GM12878 (cell line): ENCODE results near the gene PEX1. TPM values are rescaled to one million over a fixed set of nuclear protein-coding genes. Genes with fewer than 3 reads are reported as not detected.

Experiments used
- ATAC-seq: fragments of 200-7000 bp; cut with Tn5 transposase; 3 replicates; pipeline ENCODE4 v1.9.1; 2020; ENCODE audit warnings: mild to moderate bottlenecking, moderate library complexity
- BruUV-seq: library from RNA; stranded (reverse); fragments of 400-500 nt; replicated peaks from 2 replicates; lab custom pipeline; 2021; lab: Mats Ljungman, UMichigan
- CTCF ChIA-PET: fragments of 300-600 bp; sonication (Branson Sonifier 250); formaldehyde crosslinking; extraction: SDS; loops from one replicate; lab custom pipeline; 2021; ENCODE audit warnings: inconsistent platforms; lab: Yijun Ruan, JAX
- POLR2A ChIA-PET: fragments of 350-600 bp; formaldehyde crosslinking; extraction: SDS; loops from one replicate; lab custom pipeline; 2021; ENCODE audit warnings: inconsistent platforms; lab: Charles Lee
- RAD21 ChIA-PET: fragments of 300-600 bp; sonication (Branson Sonifier 250); formaldehyde crosslinking; loops from one replicate; lab custom pipeline; 2023; ENCODE audit warnings: antibody characterized with exemption; ENCODE audit not compliant: unreplicated experiment; lab: Charles Lee
- SMC1A ChIA-PET: fragments of 300-600 bp; sonication (Branson Sonifier 250); formaldehyde crosslinking; loops from one replicate; lab custom pipeline; 2023; ENCODE audit not compliant: unreplicated experiment, uncharacterized antibody; lab: Charles Lee
- DNase-seq: peaks from one replicate; pipeline ENCODE4 v3.0.0-alpha.2; 2011; ENCODE audit warnings: low read depth, low spot score
- FAIRE-seq: peaks from 3 replicates; lab custom pipeline; 2011; peaks lifted over from hg19 to GRCh38; lab: Jason Lieb, UNC
- H2AFZ ChIP-seq: 2 replicates; pipeline ENCODE4 v1.6.0; 2011; ENCODE audit warnings: low read depth, low read length, control low read depth; ENCODE audit not compliant: control insufficient read depth
- H3K27ac ChIP-seq: 2 replicates; pipeline ENCODE4 v1.5.1; 2011; ENCODE audit warnings: control low read depth; ENCODE audit not compliant: control insufficient read depth, insufficient read depth
- H3K27me3 ChIP-seq, 2 experiments: replicated peaks in 1 of 2; 2 replicates each; pipeline versions ENCODE4 v1.6.0 to v1.6.1; 2011; ENCODE audit warnings: low read length in 1 of 2; ENCODE audit not compliant: control insufficient read depth in 2 of 2, insufficient read depth in 2 of 2
- H3K36me3 ChIP-seq, 2 experiments: 2 replicates each; pipeline ENCODE4 v1.5.1; 2011; ENCODE audit warnings: low read length in 1 of 2; ENCODE audit not compliant: control insufficient read depth in 2 of 2, insufficient read depth in 2 of 2
- H3K4me1 ChIP-seq: 2 replicates; pipeline ENCODE4 v1.6.1; 2011; ENCODE audit warnings: mild to moderate bottlenecking, low read length, moderate library complexity, mixed read lengths; ENCODE audit not compliant: control insufficient read depth, insufficient read depth
- H3K4me2 ChIP-seq: 2 replicates; pipeline ENCODE4 v1.6.0; 2011; ENCODE audit warnings: control low read depth; ENCODE audit not compliant: control insufficient read depth, insufficient read depth
- H3K4me3 ChIP-seq: fragments of 200-600 bp; sonication (generic); 2 replicates; pipeline ENCODE4 v1.5.1; 2016
- H3K79me2 ChIP-seq: 2 replicates; pipeline ENCODE4 v1.6.0; 2011; ENCODE audit warnings: low read length; ENCODE audit not compliant: control insufficient read depth, insufficient read depth
- H3K9ac ChIP-seq: 2 replicates; pipeline ENCODE4 v1.8.0; 2011; ENCODE audit warnings: low read length, control low read depth, mixed read lengths; ENCODE audit not compliant: control insufficient read depth, insufficient read depth
- H3K9me3 ChIP-seq: replicated peaks from 3 replicates; pipeline ENCODE4 v1.5.1; 2011; ENCODE audit warnings: mild to moderate bottlenecking, low read length; ENCODE audit not compliant: control insufficient read depth, insufficient read depth
- H4K20me1 ChIP-seq: 2 replicates; pipeline ENCODE4 v1.6.0; 2011; ENCODE audit not compliant: control insufficient read depth, insufficient read depth
- ATF3 ChIP-seq: IDR thresholded peaks from 2 replicates; pipeline ENCODE4 v1.6.1; 2011; ENCODE audit warnings: low read depth, mild to moderate bottlenecking, low read length, moderate library complexity, borderline replicate concordance; ENCODE audit errors: extremely low read depth
- BCL3 ChIP-seq: IDR thresholded peaks from 2 replicates; pipeline ENCODE4 v1.6.1; 2011; ENCODE audit warnings: borderline replicate concordance, low read depth, mild to moderate bottlenecking, moderate library complexity, low read length; ENCODE audit not compliant: insufficient read depth, poor library complexity, severe bottlenecking
- CREM ChIP-seq: IDR thresholded peaks from 2 replicates; pipeline ENCODE4 v1.6.1; 2014; ENCODE audit warnings: antibody characterized with exemption, low read depth
- CTCF ChIP-seq, 3 experiments: IDR thresholded peaks in 2 of 3; conservative IDR thresholded peaks in 1 of 3; 2 replicates each; pipeline ENCODE4 v1.5.1; 2011; ENCODE audit warnings: low read depth in 3 of 3, low read length in 3 of 3, mild to moderate bottlenecking in 3 of 3, control low read depth in 2 of 3, moderate library complexity in 2 of 3, inconsistent platforms in 1 of 3, mixed read lengths in 1 of 3; ENCODE audit not compliant: control insufficient read depth in 2 of 3, insufficient read depth in 1 of 3; ENCODE audit errors: extremely low read depth in 1 of 3
- ESRRA ChIP-seq: IDR thresholded peaks from 2 replicates; pipeline ENCODE4 v1.6.1; 2012; ENCODE audit warnings: mild to moderate bottlenecking, low read length, improper control_type of control experiment
- HCFC1 ChIP-seq: fragments of 150-350 bp; IDR thresholded peaks from 2 replicates; pipeline ENCODE4 v1.6.1; 2014; ENCODE audit warnings: low read length
- MTA2 ChIP-seq: fragments of 450-650 bp; IDR thresholded peaks from 2 replicates; pipeline ENCODE4 v1.6.1; 2016; ENCODE audit warnings: low read depth, mild to moderate bottlenecking, moderate library complexity
- MTA3 ChIP-seq: IDR thresholded peaks from 2 replicates; pipeline ENCODE4 v1.6.1; 2012; ENCODE audit warnings: low read length, inconsistent platforms, borderline replicate concordance
- MXI1 ChIP-seq: fragments of 150-350 bp; IDR thresholded peaks from 2 replicates; pipeline ENCODE4 v1.6.1; 2011; ENCODE audit warnings: low read depth, mild to moderate bottlenecking, inconsistent platforms, low read length, improper control_type of control experiment
- RAD51 ChIP-seq: fragments of 450-650 bp; IDR thresholded peaks from 2 replicates; pipeline ENCODE4 v1.6.1; 2016; ENCODE audit warnings: moderate library complexity, mild to moderate bottlenecking, inconsistent platforms
- RFX5 ChIP-seq: IDR thresholded peaks from 2 replicates; pipeline ENCODE4 v1.6.1; 2011; ENCODE audit warnings: low read depth, low read length, improper control_type of control experiment
- SKIL ChIP-seq: fragments of 450-650 bp; IDR thresholded peaks from 2 replicates; pipeline ENCODE4 v1.6.1; 2017; ENCODE audit warnings: mild to moderate bottlenecking, low read depth, inconsistent platforms; ENCODE audit not compliant: poor library complexity, severe bottlenecking
- SMAD5 ChIP-seq: IDR thresholded peaks from 2 replicates; pipeline ENCODE4 v1.6.1; 2016; ENCODE audit warnings: antibody characterized with exemption, low read depth
- STAT3 ChIP-seq: IDR thresholded peaks from 2 replicates; pipeline ENCODE4 v1.6.1; 2011; ENCODE audit warnings: low read depth, low read length, improper control_type of control experiment
- TCF3 ChIP-seq: IDR thresholded peaks from 2 replicates; pipeline ENCODE4 v1.6.1; 2012; ENCODE audit warnings: low read depth, mild to moderate bottlenecking, low read length, borderline replicate concordance; ENCODE audit not compliant: insufficient read depth
- ZBTB33 ChIP-seq: fragments of 450-650 bp; IDR thresholded peaks from 2 replicates; pipeline ENCODE4 v1.6.1; 2017; ENCODE audit warnings: mild to moderate bottlenecking
- ZNF24 ChIP-seq: fragments of 450-650 bp; IDR thresholded peaks from 2 replicates; pipeline ENCODE4 v1.6.1; 2017; ENCODE audit warnings: antibody characterized with exemption, mild to moderate bottlenecking
- WGBS: methylation state at CpG from one replicate; pipeline ENCODE4 v1.1.6; 2016; ENCODE audit warnings: low lambda C conversion rate; ENCODE audit not compliant: insufficient replicate concordance, insufficient coverage; ENCODE audit errors: missing lambda C conversion rate; 5-methylcytosine and 5-hydroxymethylcytosine counted together
- in situ Hi-C: fragments of 300-500 bp; cut with MboI; formaldehyde crosslinking; loops from 9 replicates; pipeline ENCODE4 v1.14.3; 2018; ENCODE audit warnings: mixed read lengths
- intact Hi-C: fragments of 100-400 bp; cut with micrococcal nuclease; formaldehyde crosslinking; loops from one replicate; pipeline ENCODE4 v1.14.2; 2022; ENCODE audit not compliant: unreplicated experiment
- polyA plus RNA-seq, 11 experiments: library from polyadenylated mRNA; depleted of rRNA in 4 of 11; unstranded in 6 of 11; stranded (reverse) in 5 of 11; fragments of >200 nt; fragmentation: Nextera tagmentation in 4 of 11; fragmentation: Illumina TruSeq in 1 of 11; extraction: Ambion mirVana in 4 of 11; extraction: Trizol in 1 of 11; gene quantifications; 1 replicate in 1 of 11; 2 replicates in 10 of 11; pipeline versions ENCODE4 v1.2.1 to v1.2.3, GENCODE V29; 2011 to 2016; ENCODE audit warnings: inconsistent platforms in 2 of 11, missing spikeins in 2 of 11, low read depth in 1 of 11
- total RNA-seq, 4 experiments: library from RNA; depleted of rRNA in 3 of 4; stranded (reverse); fragments of >200 nt in 3 of 4; fragmentation: Illumina TruSeq in 1 of 4; extraction: Trizol in 1 of 4; gene quantifications; 2 replicates each; pipeline versions ENCODE4 v1.2.1 to v1.2.3, GENCODE V29; 2013 to 2021

The PEX1 gene
- total and polyA plus RNA-seq, 10 of the 15 experiments (the other 5 are each of a cell fraction or from before 2014, with no cell fraction given), result 6.7 to 22.9 (median 15.4) TPM

GRCh38 chr7:92504563-92504962, 23.8 kb downstream of the PEX1 start (continued):
- TF ChIP-seq ZBTB33, result no peak
- TF ChIP-seq RFX5, result no peak
- TF ChIP-seq BCL3, result no peak
- no peak for TF ChIP-seq STAT3
- no peak for TF ChIP-seq CREM
- TF ChIP-seq RAD51, result no peak
- no peak for TF ChIP-seq MTA2
- TF ChIP-seq SMAD5, result no peak
- no peak for TF ChIP-seq ATF3
- no peak for TF ChIP-seq ZNF24

- H3K9ac ChIP-seq, result no peak overlapping the region
- ATAC-seq, result 0 out of 3 replicates have a peak, but pooled peaks have one; percentile 30
- CTCF ChIA-PET, result no interaction called here
- no peak for DNase-seq
- H3K4me2 ChIP-seq, result no peak overlapping the region
- FAIRE-seq, result no peak
- no peaks in the 10 kb centered on the region for H3K79me2 ChIP-seq
- H2AFZ ChIP-seq, result no peak overlapping the region
- intact Hi-C loops, result no loop called here
- H3K27ac ChIP-seq, result no peak overlapping the region
- no peak overlapping the region for H3K4me3 ChIP-seq
- H3K36me3 ChIP-seq, result no peaks in the 10 kb centered on the region; a peak in 2 of 4 replicates
- no peaks in the 10 kb centered on the region for H3K27me3 ChIP-seq
- H4K20me1 ChIP-seq, result no peaks in the 10 kb centered on the region
- H3K4me1 ChIP-seq, result no peaks in the 10 kb centered on the region
- WGBS, result 47% methylated on average over 2 of the region's 2 CpGs
- POLR2A ChIA-PET, result no interaction called here
- in situ Hi-C loops, result no loop called here
- RAD21 ChIA-PET, result no interaction called here
- SMC1A ChIA-PET, result interaction anchor here (1.3 kb wide), 1 partner anchor 15 kb away, joined by 3 read pairs; no protein-coding TSS in a partner anchor
- BruUV-seq, result no TSS peak
- H3K9me3 ChIP-seq, result no peaks in the 10 kb centered on the region
- TF ChIP-seq HCFC1 (no peak), TCF3 (no peak), SKIL (no peak), MXI1 (no peak), MTA3 (no peak), CTCF (IDR thresholded peaks at IDR 0.05 in 2 of 3, conservative IDR thresholded peaks at IDR 0.05 in 1 of 3; ENCODE audit: control insufficient read depth in 2 of 3, extremely low read depth in 1 of 3, insufficient read depth in 1 of 3, low read depth in 3 of 3, low read length in 3 of 3) (no peak), ESRRA (no peak)
Observed at GRCh38 chr7:92503767-92504166, 24.6 kb downstream of the PEX1 start.
